ENCODE results near the gene ADCK2.
"Not testable (repeated sequence)": the region's sequence is repeated elsewhere in the genome, so short reads cannot be mapped to it uniquely, and the experiment has no call there.

The ADCK2 gene
- 24.2 reads per million, percentile 51 among the genes with 10 or more reads in this experiment for total RNA-seq

- no peak for DNase-seq
Measured at GRCh38 chr7:140672382-140673062, at the start of gene ADCK2. Gene ADCK2, plus strand, starts transcription at chr7:140672945. Its CDS starts 386 bp downstream, at chr7:140673331.

- DNase-seq = no peak
Measured at GRCh38 chr7:140623980-140624379, 48.8 kb upstream of the ADCK2 start.

- no peak for DNase-seq
Measured at GRCh38 chr7:140624392-140625191, 48.2 kb upstream of the ADCK2 start.

- not testable (repeated sequence) for DNase-seq
Measured at GRCh38 chr7:140625192-140625558, 47.6 kb upstream of the ADCK2 start.

GRCh38 chr7:140625908-140626868 lies 46.6 kb upstream of the ADCK2 start:
- no peak for DNase-seq

- DNase-seq = no peak
Measured at GRCh38 chr7:140631021-140631420, 41.7 kb upstream of the ADCK2 start.

- no peak for DNase-seq
Measured at GRCh38 chr7:140631602-140632001, 41.1 kb upstream of the ADCK2 start.

GRCh38 chr7:140635345-140635744 lies 37.4 kb upstream of the ADCK2 start:
- no peak for DNase-seq

- DNase-seq = no peak
Measured at GRCh38 chr7:140635816-140636215, 36.9 kb upstream of the ADCK2 start.

- no peak for DNase-seq
Measured at GRCh38 chr7:140637400-140637799, 35.3 kb upstream of the ADCK2 start.

GRCh38 chr7:140638173-140638791 lies 34.5 kb upstream of the ADCK2 start:
- DNase-seq = no peak

GRCh38 chr7:140639366-140640053 lies 33.2 kb upstream of the ADCK2 start:
- no peak for DNase-seq

GRCh38 chr7:140640060-140640637 lies 32.6 kb upstream of the ADCK2 start:
- DNase-seq = no peak

- no peak for DNase-seq
Measured at GRCh38 chr7:140640727-140641523, 31.8 kb upstream of the ADCK2 start, which contains the start of gene DENND2A. Gene DENND2A, minus strand, starts transcription at chr7:140640813. Its CDS starts 38,416 bp downstream, at chr7:140602397.

- no peak for DNase-seq
Measured at GRCh38 chr7:140641524-140642195, 31.1 kb upstream of the ADCK2 start.

- no peak for DNase-seq
Measured at GRCh38 chr7:140643416-140643815, 29.3 kb upstream of the ADCK2 start.

GRCh38 chr7:140644761-140645160 lies 28.0 kb upstream of the ADCK2 start:
- not testable (repeated sequence) for DNase-seq

- DNase-seq = no peak
Measured at GRCh38 chr7:140645166-140645900, 27.4 kb upstream of the ADCK2 start.

All from effector CD4-positive, alpha-beta T cell (primary cell).